ENCODE data around the gene GOSR1.
"Not testable (repeated sequence)": the region's sequence is repeated elsewhere in the genome, so short reads cannot be mapped to it uniquely, and the experiment has no call there.

Gene GOSR1

GRCh38 chr17:30524847-30525246 lies 47.6 kb downstream of the GOSR1 start:
- TF ChIP-seq POU6F1 (CRISPR knock-in tag; IDR thresholded peaks at IDR 0.05; ENCODE audit: borderline replicate concordance, low read depth) = no peak
- ATAC-seq = no peak

- no peak for TF ChIP-seq ESRRG (CRISPR knock-in tag; IDR thresholded peaks at IDR 0.05)
- no peak for TF ChIP-seq ARNTL (CRISPR knock-in tag; IDR thresholded peaks at IDR 0.05; ENCODE audit: borderline replicate concordance, low read depth)
- TF ChIP-seq ZNF70 (CRISPR knock-in tag; IDR thresholded peaks at IDR 0.05) = no peak
- no peak for TF ChIP-seq PATZ1 (CRISPR knock-in tag; IDR thresholded peaks at IDR 0.05; ENCODE audit: borderline replicate concordance)
- TF ChIP-seq GLIS3 (CRISPR knock-in tag; IDR thresholded peaks at IDR 0.05) = no peak
- no peak for TF ChIP-seq ISL1 (CRISPR knock-in tag; IDR thresholded peaks at IDR 0.05)
- TF ChIP-seq BACH2 (CRISPR knock-in tag; IDR thresholded peaks at IDR 0.05; ENCODE audit: borderline replicate concordance) = no peak
- no peak for TF ChIP-seq TOX (CRISPR knock-in tag; IDR thresholded peaks at IDR 0.05; ENCODE audit: borderline replicate concordance)
- TF ChIP-seq POU6F1 (CRISPR knock-in tag; IDR thresholded peaks at IDR 0.05; ENCODE audit: borderline replicate concordance, low read depth) = no peak
- no peak for TF ChIP-seq CREB5 (CRISPR knock-in tag; IDR thresholded peaks at IDR 0.05; ENCODE audit: low read depth)
- ATAC-seq = no peak
These were observed 49.2 kb downstream of the GOSR1 start for GRCh38 chr17:30526401-30526800.

- ATAC-seq = not testable (repeated sequence)
These were observed 51.5 kb downstream of the GOSR1 start for GRCh38 chr17:30528701-30529100.

- peak; percentile 53; the same call in 2 of the 3 replicates for ATAC-seq
- no peak for TF ChIP-seq ESRRG (CRISPR knock-in tag; IDR thresholded peaks at IDR 0.05)
- TF ChIP-seq TOX (CRISPR knock-in tag; IDR thresholded peaks at IDR 0.05; ENCODE audit: borderline replicate concordance) = no peak
- no peak for TF ChIP-seq GLIS3 (CRISPR knock-in tag; IDR thresholded peaks at IDR 0.05)
- TF ChIP-seq ZFP3 (CRISPR knock-in tag; IDR thresholded peaks at IDR 0.05) = no peak
- no peak for TF ChIP-seq CSRNP3 (CRISPR knock-in tag; IDR thresholded peaks at IDR 0.05)
- TF ChIP-seq CREB5 (CRISPR knock-in tag; IDR thresholded peaks at IDR 0.05; ENCODE audit: low read depth) = no peak
- no peak for TF ChIP-seq ZNF565 (CRISPR knock-in tag; conservative IDR thresholded peaks at IDR 0.05; ENCODE audit: low read depth)
- no peak for TF ChIP-seq TCF4 (CRISPR knock-in tag; IDR thresholded peaks at IDR 0.05; ENCODE audit: borderline replicate concordance)
- no peak for TF ChIP-seq ZFP30 (CRISPR knock-in tag; IDR thresholded peaks at IDR 0.05)
- no peak for TF ChIP-seq OSR1 (CRISPR knock-in tag; IDR thresholded peaks at IDR 0.05)
- TF ChIP-seq TSHZ2 (CRISPR knock-in tag; IDR thresholded peaks at IDR 0.05) = no peak
- TF ChIP-seq PATZ1 (CRISPR knock-in tag; IDR thresholded peaks at IDR 0.05; ENCODE audit: borderline replicate concordance) = no peak
- no peak for TF ChIP-seq POU6F1 (CRISPR knock-in tag; IDR thresholded peaks at IDR 0.05; ENCODE audit: borderline replicate concordance, low read depth)
- no peak for TF ChIP-seq ZNF70 (CRISPR knock-in tag; IDR thresholded peaks at IDR 0.05)
- no peak for TF ChIP-seq SNAI2 (CRISPR knock-in tag; IDR thresholded peaks at IDR 0.05)
These were observed 53.3 kb downstream of the GOSR1 start for GRCh38 chr17:30530346-30531025.

Measured in SK-N-SH treated with all-trans-retinoic acid at 6 μM for 48 hours (cell line).